ENCODE results near the gene ZNF580. TPM values are rescaled to one million over a fixed set of nuclear protein-coding genes. Genes with fewer than 3 reads are reported as not detected.

ZNF580 gene
- total RNA-seq, 2 donors from 2014 or later = 15.3 to 26.2 TPM

- no peak overlapping the region for H3K27ac ChIP-seq
- no peaks in the 10 kb centered on the region for H3K9me3 ChIP-seq
- H3K4me1 ChIP-seq = peaks cover 0 to 12% of the 10 kb centered on the region in 2 donors
- TF ChIP-seq CTCF (IDR thresholded peaks at IDR 0.05) = no peak
- H3K36me3 ChIP-seq = peaks cover 86% of the 10 kb centered on the region
- H3K4me3 ChIP-seq = no peak overlapping the region
- H3K27me3 ChIP-seq = no peaks in the 10 kb centered on the region
- no peak for DNase-seq (ENCODE audit: low spot score)
Observed at GRCh38 chr19:55688422-55689218, 47.8 kb downstream of the ZNF580 start.

- H3K9me3 ChIP-seq = no peaks in the 10 kb centered on the region
- H3K27me3 ChIP-seq = no peaks in the 10 kb centered on the region
- no peak overlapping the region for H3K4me3 ChIP-seq
- no peak overlapping the region for H3K27ac ChIP-seq
- peaks cover 0 to 3% of the 10 kb centered on the region in 2 donors for H3K4me1 ChIP-seq
- no peak for TF ChIP-seq CTCF (IDR thresholded peaks at IDR 0.05)
- H3K36me3 ChIP-seq = peaks cover 88% of the 10 kb centered on the region
- DNase-seq (ENCODE audit: low spot score) = no peak
Observed at GRCh38 chr19:55689411-55690108, 48.8 kb downstream of the ZNF580 start.

- Histone ChIP-seq H3K9me3 (no peaks in the 10 kb centered on the region), H3K27me3 (no peaks in the 10 kb centered on the region), H3K4me3 (no peak overlapping the region), H3K4me1 (no peaks in the 10 kb centered on the region), H3K27ac (no peak overlapping the region), H3K36me3 (peaks cover 88% of the 10 kb centered on the region)
- DNase-seq (ENCODE audit: low spot score) = no peak
- TF ChIP-seq CTCF (IDR thresholded peaks at IDR 0.05) = no peak
Observed at GRCh38 chr19:55690109-55690768, 49.4 kb downstream of the ZNF580 start.

- no peak for TF ChIP-seq CTCF (IDR thresholded peaks at IDR 0.05)
- Histone ChIP-seq H3K4me3 (no peak overlapping the region), H3K27me3 (no peaks in the 10 kb centered on the region), H3K9me3 (no peaks in the 10 kb centered on the region), H3K4me1 (no peaks in the 10 kb centered on the region), H3K36me3 (peaks cover 88% of the 10 kb centered on the region), H3K27ac (no peak overlapping the region)
- no peak for DNase-seq (ENCODE audit: low spot score)
Observed at GRCh38 chr19:55690769-55691545, 50.2 kb downstream of the ZNF580 start.

Data from right atrium auricular region (tissue), 2 donors.